IMR-90 (cell line): ENCODE measurements around the gene INIP. TPM values are rescaled to one million over a fixed set of nuclear protein-coding genes. Genes with fewer than 3 reads are reported as not detected.

Source experiments
- polyA plus RNA-seq, 3 experiments: library from polyadenylated mRNA; depleted of rRNA; stranded (reverse); fragments of >200 nt; gene quantifications; 2 replicates each; pipeline ENCODE4 v1.2.3, GENCODE V29; 2012; ENCODE audit warnings: low replicate concordance in 1 of 3
- total RNA-seq: library from RNA; depleted of rRNA; stranded (reverse); fragments of >200 nt; gene quantifications from 2 replicates; pipeline ENCODE4 v1.2.3, GENCODE V29; 2012; rRNA removed

INIP gene
- total and polyA plus RNA-seq, 2 of the 4 experiments (the other 2 are of a cell fraction): 11.1 to 15.4 TPM

Other genes with a start within 250 kb of the INIP start
- 1.4 and 1.8 TPM in 2 replicates for gene KIAA1958, start 231.3 kb downstream of the INIP start, total RNA-seq
- gene KIAA1958, start 231.3 kb downstream of the INIP start, polyA plus RNA-seq (2012; rRNA removed): 0.65 and 0.75 TPM in 2 replicates
- 18.8 and 23.6 TPM in 2 replicates for gene SNX30, start 32.6 kb upstream of the INIP start, total RNA-seq
- 7.6 and 8.0 TPM in 2 replicates for gene SNX30, start 32.6 kb upstream of the INIP start, polyA plus RNA-seq (2012; rRNA removed)
- gene SLC46A2, start 172.8 kb upstream of the INIP start, total RNA-seq: not detected in 2 replicates
- gene SLC46A2, start 172.8 kb upstream of the INIP start, polyA plus RNA-seq (2012; rRNA removed): not detected in 2 replicates